ENCODE data around the gene RANBP10.

- no peak for TF ChIP-seq SUZ12 (IDR thresholded peaks at IDR 0.05; ENCODE audit: unreplicated experiment)
- no peak for TF ChIP-seq REST (IDR thresholded peaks at IDR 0.05; ENCODE audit: low read depth, low read length)
- no peak for TF ChIP-seq HDAC2 (IDR thresholded peaks at IDR 0.05)
- no peak for TF ChIP-seq MLLT1 (IDR thresholded peaks at IDR 0.05)
- TF ChIP-seq, protein P1, sequence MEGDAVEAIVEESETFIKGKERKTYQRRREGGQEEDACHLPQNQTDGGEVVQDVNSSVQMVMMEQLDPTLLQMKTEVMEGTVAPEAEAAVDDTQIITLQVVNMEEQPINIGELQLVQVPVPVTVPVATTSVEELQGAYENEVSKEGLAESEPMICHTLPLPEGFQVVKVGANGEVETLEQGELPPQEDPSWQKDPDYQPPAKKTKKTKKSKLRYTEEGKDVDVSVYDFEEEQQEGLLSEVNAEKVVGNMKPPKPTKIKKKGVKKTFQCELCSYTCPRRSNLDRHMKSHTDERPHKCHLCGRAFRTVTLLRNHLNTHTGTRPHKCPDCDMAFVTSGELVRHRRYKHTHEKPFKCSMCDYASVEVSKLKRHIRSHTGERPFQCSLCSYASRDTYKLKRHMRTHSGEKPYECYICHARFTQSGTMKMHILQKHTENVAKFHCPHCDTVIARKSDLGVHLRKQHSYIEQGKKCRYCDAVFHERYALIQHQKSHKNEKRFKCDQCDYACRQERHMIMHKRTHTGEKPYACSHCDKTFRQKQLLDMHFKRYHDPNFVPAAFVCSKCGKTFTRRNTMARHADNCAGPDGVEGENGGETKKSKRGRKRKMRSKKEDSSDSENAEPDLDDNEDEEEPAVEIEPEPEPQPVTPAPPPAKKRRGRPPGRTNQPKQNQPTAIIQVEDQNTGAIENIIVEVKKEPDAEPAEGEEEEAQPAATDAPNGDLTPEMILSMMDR (IDR thresholded peaks at IDR 0.05 in 2 of 3, conservative IDR thresholded peaks at IDR 0.05 in 1 of 3; ENCODE audit: control insufficient read depth in 2 of 3, extremely low read depth in 1 of 3, insufficient read depth in 1 of 3, low read depth in 3 of 3, low read length in 3 of 3): no peak
- no peak for TF ChIP-seq SMARCA5 (IDR thresholded peaks at IDR 0.05)
- no peak for TF ChIP-seq JUNB (IDR thresholded peaks at IDR 0.05)
- TF ChIP-seq POLR2AphosphoS5 (IDR thresholded peaks at IDR 0.05; ENCODE audit: low read length): no peak
- no peak for TF ChIP-seq SRF (IDR thresholded peaks at IDR 0.05; ENCODE audit: low read depth in 2 of 2, low read length in 2 of 2)
- no peak for TF ChIP-seq CREM (IDR thresholded peaks at IDR 0.05; ENCODE audit: low read depth)
- TF ChIP-seq POLR2A (IDR thresholded peaks at IDR 0.05; ENCODE audit: low read depth, low read length): no peak
- TF ChIP-seq, protein P2, sequence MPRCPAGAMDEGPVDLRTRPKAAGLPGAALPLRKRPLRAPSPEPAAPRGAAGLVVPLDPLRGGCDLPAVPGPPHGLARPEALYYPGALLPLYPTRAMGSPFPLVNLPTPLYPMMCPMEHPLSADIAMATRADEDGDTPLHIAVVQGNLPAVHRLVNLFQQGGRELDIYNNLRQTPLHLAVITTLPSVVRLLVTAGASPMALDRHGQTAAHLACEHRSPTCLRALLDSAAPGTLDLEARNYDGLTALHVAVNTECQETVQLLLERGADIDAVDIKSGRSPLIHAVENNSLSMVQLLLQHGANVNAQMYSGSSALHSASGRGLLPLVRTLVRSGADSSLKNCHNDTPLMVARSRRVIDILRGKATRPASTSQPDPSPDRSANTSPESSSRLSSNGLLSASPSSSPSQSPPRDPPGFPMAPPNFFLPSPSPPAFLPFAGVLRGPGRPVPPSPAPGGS (IDR thresholded peaks at IDR 0.05; ENCODE audit: borderline replicate concordance, insufficient read depth, low read depth, low read length, poor library complexity, severe bottlenecking): no peak
- TF ChIP-seq GABPA (IDR thresholded peaks at IDR 0.05; ENCODE audit: low read depth): no peak
Observed at GRCh38 chr16:67773569-67774456, 32.5 kb downstream of the RANBP10 start.
